Astrocyte of the cerebellum (primary cell): ENCODE measurements around the gene NEK3.
"Not testable (repeated sequence)": the region's sequence is repeated elsewhere in the genome, so short reads cannot be mapped to it uniquely, and the experiment has no call there.

Experiments
- DNase-seq: peaks from one replicate; pipeline ENCODE4 v3.0.0-alpha.2; 2011; ENCODE audit warnings: low read depth
- H3K4me3 ChIP-seq: 2 replicates; pipeline ENCODE4 v1.5.1; 2011; ENCODE audit warnings: mild to moderate bottlenecking, low read depth, low read length, moderate library complexity
- CTCF ChIP-seq: IDR thresholded peaks from 2 replicates; pipeline ENCODE4 v1.5.1; 2012; ENCODE audit warnings: low read length, low read depth, moderate library complexity, mild to moderate bottlenecking; ENCODE audit errors: missing control alignments
- in situ Hi-C: cut with HindIII; loops from 2 replicates; pipeline ENCODE4 v1.10.0; 2017; ENCODE audit warnings: low sequenced_read_pairs

NEK3 gene

GRCh38 chr13:52173373-52173772, 14.0 kb upstream of the NEK3 start:
- no peak for TF ChIP-seq CTCF
- in situ Hi-C loops, result no loop called here

GRCh38 chr13:52171686-52172085, 12.3 kb upstream of the NEK3 start:
- DNase-seq, H3K4me3 ChIP-seq, in situ Hi-C loops: not testable (repeated sequence)

More at GRCh38 chr13:52173373-52173772, 14.0 kb upstream of the NEK3 start:
- no peak overlapping the region for H3K4me3 ChIP-seq
- DNase-seq, result no peak

- in situ Hi-C loops, DNase-seq, H3K4me3 ChIP-seq: not testable (repeated sequence)
Measured at GRCh38 chr13:52170828-52171391, 11.5 kb upstream of the NEK3 start.

GRCh38 chr13:52169839-52170238, 10.4 kb upstream of the NEK3 start:
- DNase-seq, result no peak
- in situ Hi-C loops, result no loop called here
- H3K4me3 ChIP-seq, result no peak overlapping the region
- TF ChIP-seq CTCF, result no peak

- H3K4me3 ChIP-seq, result no peak overlapping the region
- in situ Hi-C loops, result no loop called here
- DNase-seq, result no peak
- no peak for TF ChIP-seq CTCF
Measured at GRCh38 chr13:52165411-52165810, 6.0 kb upstream of the NEK3 start.

GRCh38 chr13:52164989-52165388, 5.6 kb upstream of the NEK3 start:
- in situ Hi-C loops, result no loop called here
- no peak for TF ChIP-seq CTCF
- H3K4me3 ChIP-seq, result no peak overlapping the region
- DNase-seq, result no peak

- in situ Hi-C loops, DNase-seq: not testable (repeated sequence)
Measured at GRCh38 chr13:52163878-52164277, 4.5 kb upstream of the NEK3 start.

GRCh38 chr13:52162279-52163101, 3.1 kb upstream of the NEK3 start:
- H3K4me3 ChIP-seq, result no peak overlapping the region
- in situ Hi-C loops, result no loop called here
- peak; percentile 62 for DNase-seq
- no peak for TF ChIP-seq CTCF

More at GRCh38 chr13:52163878-52164277, 4.5 kb upstream of the NEK3 start:
- not testable (repeated sequence) for H3K4me3 ChIP-seq
